NCI-H524 treated with DMSO at 0.1 percent for 48 hours (cell line): ENCODE results near the gene SETD2.
"Not testable (repeated sequence)": the region's sequence is repeated elsewhere in the genome, so short reads cannot be mapped to it uniquely, and the experiment has no call there.

ENCODE experiments used
- DNase-seq: peaks from one replicate; lab custom pipeline; 2025; lab: John Stamatoyannopoulos, UW

Gene SETD2, protein sequence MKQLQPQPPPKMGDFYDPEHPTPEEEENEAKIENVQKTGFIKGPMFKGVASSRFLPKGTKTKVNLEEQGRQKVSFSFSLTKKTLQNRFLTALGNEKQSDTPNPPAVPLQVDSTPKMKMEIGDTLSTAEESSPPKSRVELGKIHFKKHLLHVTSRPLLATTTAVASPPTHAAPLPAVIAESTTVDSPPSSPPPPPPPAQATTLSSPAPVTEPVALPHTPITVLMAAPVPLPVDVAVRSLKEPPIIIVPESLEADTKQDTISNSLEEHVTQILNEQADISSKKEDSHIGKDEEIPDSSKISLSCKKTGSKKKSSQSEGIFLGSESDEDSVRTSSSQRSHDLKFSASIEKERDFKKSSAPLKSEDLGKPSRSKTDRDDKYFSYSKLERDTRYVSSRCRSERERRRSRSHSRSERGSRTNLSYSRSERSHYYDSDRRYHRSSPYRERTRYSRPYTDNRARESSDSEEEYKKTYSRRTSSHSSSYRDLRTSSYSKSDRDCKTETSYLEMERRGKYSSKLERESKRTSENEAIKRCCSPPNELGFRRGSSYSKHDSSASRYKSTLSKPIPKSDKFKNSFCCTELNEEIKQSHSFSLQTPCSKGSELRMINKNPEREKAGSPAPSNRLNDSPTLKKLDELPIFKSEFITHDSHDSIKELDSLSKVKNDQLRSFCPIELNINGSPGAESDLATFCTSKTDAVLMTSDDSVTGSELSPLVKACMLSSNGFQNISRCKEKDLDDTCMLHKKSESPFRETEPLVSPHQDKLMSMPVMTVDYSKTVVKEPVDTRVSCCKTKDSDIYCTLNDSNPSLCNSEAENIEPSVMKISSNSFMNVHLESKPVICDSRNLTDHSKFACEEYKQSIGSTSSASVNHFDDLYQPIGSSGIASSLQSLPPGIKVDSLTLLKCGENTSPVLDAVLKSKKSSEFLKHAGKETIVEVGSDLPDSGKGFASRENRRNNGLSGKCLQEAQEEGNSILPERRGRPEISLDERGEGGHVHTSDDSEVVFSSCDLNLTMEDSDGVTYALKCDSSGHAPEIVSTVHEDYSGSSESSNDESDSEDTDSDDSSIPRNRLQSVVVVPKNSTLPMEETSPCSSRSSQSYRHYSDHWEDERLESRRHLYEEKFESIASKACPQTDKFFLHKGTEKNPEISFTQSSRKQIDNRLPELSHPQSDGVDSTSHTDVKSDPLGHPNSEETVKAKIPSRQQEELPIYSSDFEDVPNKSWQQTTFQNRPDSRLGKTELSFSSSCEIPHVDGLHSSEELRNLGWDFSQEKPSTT (N-terminal part only)

DNA sequence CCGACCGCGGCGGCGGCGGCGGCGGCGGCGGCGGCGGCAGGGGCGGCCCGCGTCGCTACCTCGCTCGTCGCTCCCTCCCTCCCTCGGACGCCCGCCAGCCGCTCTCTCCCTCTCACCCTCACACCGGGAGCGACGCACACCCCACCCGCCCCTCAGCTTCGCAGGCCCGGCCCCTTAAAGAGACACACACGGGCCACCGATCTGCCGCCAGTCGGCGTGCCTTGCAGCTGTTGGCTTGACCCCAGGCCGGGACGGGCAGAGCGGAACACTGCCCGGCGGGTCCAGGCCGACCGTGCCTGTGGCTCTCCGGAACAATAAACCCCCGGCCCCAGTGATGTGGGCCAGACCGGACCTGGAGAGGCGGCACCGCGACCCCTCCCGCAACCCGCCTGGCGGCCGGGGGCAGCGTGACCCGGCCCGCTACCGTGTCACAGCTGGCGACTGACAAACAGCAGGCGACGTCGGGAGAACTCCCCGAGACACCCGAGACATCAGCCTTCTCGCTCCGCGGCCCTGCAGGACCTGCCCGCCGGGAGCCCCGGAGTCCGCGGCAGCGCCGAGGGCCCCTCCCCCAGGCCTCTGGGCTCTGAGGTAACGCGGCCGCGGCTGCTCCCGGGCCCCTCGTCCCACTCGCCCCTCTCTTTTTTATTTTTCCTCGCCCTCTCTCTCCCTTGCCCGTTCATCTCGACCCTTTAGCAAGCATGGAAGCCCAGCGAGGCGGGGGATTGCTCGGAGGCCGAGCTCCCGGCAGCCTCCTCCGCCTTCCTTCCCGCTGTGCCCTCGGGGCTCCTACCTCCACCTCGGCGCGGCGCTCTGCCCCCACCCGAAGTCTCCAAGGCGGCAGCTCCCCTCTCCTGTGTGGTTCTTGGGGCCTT, at the start of gene SETD2:
Gene SETD2, minus strand, starts transcription at position 107 of the 875 bp plus-strand sequence. CDS start 189 bp downstream, outside the sequence.
- DNase-seq = peak; percentile 37

DNA sequence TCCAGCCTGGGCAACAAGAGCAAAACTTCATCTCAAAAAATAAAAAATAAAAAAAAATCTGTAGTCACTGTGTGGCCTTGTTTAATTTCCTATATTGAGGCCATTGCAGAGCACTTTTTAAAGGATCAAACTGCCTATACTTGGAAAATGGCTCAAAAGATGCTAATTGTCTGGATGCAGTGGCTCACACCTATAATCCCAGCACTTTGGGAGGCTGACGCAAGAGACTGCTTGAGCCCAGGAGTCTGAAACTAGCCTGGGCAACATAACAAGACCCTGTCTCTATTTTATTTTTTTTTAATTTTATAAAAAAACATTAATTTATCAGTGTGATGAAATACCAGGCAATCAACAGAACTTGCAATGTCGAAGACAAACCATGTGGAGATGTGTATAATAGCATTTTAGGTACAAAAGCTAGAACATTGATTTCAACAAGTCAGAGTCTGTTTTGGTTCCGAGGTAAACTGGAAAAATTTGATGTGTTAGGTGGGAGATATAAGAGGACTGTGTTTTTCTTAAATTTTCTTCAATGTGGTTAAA, 47.0 kb upstream of the SETD2 start:
- no peak for DNase-seq

DNA sequence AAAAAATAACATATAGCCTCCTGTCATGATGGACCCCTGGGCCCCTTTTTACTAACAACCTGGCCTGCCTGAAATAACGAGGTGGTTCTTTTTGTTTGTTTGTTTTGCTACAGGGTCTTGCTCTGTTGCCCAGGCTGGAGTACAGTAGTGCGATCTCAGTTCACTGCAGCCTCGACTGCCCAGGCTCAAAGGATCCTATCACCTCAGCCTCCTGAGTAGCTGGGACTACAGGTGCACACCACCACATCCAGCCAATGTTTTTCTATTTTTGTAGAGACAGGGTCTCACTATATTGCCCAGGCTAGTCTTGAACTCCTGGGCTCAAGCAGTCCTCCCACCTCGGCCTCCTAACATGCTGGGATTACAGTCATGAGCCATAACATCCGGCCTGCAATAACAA, 42.1 kb upstream of the SETD2 start:
- DNase-seq = not testable (repeated sequence)

DNA sequence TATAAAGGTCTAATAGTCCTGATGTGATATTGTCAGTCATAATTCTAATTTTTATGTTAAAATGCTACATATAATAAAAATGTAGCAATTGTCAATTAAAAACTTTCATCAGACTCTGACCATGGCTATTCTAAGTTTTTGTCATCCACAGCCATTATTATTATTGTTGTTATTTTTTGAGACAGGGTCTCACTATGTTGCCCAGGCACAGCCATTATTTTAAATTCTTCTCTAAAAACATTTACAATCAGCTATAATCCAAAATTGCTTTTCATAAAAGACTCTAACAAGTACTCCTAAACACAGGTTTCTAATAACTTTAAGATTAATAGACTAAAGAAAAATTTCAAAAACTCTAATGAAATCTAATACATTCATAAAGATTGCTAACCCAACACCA, 41.0 kb upstream of the SETD2 start:
- no peak for DNase-seq

DNA sequence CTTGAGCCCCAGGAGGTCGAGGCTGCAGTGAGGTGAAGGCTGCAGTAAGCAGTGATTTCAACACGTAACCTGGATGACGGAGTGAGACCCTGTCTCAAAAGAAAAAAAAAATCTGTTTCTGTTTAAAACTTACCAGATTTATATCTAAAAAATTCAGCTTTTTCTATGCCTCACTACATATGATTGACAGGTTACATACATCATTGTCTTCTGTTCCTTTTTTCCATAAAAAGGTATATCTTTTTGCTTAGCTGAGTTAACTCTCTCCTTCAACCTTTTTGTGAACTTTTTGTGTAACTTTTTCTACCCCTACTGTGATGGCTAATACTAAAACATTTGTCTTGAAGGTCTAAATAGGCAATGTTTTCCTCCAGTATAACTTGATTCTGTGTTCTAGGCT, 38.6 kb upstream of the SETD2 start:
- no peak for DNase-seq

DNA sequence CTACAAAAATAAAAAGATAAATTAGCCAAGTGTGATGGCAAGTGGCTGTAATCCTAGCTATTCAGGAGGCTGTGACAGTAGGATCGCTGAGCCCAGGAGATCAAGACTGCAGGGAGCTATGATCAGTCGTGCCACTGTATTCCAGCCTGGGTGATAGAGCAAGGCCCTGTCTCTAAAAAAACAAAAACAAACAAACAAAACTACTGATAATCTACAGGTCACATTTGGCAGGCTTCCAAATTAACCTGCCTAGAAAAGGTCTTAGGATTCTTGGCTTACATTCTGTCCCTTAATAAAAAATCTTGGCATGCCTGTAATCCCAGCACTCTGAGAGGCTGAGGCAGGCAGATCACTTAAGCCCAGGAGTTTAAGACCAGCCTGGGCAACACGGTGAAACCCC, 33.4 kb upstream of the SETD2 start:
- no peak for DNase-seq

DNA sequence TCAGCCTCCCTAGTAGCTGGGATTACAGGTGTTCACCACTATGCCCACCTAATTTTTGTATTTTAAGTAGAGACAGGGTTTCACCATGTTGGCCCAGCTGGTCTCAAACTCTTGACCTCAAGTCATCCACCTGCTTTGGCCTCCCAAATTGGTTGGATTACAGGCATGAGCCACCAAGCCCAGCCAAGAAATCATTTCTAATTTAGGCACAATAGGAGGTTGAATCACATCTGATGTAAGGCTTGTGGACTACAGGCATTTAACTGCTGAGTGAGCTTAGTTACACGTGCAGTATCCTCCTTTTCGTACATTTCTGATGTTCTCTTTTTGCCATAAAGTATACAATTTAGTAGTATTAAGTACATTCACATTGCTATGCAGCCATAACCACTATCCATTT, 31.1 kb upstream of the SETD2 start:
- no peak for DNase-seq

DNA sequence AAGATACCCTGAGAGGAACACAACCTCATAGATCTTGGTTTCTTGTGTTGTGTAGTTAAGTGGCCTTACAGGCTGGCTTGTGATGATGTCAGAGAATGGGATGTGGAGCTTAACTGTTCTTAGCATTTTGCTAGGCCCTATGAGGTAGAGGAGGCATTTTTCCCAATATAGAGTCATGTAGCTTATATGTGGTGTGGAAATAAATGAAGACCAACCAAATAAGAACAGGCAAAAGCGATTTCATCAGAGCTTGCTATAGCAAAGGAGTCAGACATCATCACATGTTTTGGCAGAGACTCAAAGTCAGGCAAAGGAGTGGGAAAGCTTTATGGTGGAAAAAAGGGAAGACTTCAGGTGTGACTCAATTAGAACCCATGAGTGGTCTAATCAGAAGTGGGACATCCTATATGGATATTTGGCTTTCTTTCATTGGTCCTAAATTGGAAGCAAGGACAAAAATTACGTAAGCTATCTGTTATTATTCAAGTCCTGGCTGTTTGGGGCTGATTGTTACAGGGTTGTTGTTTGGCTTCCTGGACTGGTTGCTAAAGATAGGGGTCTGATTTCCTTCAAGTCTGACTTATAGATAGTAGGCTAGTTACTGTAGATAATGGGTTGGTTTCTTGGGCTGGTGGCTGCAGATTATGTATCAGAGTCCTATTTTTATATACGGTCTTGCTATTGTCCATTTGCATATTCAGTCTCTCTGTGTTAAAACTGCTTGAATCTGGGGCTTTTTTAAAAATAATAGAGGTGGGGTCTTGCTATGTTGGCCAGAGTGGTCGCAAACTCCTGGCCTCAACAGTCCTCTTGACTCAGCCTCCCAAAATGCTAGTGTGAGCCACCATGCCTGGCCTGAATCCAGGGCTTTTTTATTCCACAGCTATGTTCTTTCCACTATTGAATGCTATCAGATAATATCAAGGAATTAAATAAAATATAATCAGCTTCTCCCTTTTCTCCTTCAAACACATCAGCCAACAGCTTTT, 30.3 kb upstream of the SETD2 start:
- DNase-seq = no peak

DNA sequence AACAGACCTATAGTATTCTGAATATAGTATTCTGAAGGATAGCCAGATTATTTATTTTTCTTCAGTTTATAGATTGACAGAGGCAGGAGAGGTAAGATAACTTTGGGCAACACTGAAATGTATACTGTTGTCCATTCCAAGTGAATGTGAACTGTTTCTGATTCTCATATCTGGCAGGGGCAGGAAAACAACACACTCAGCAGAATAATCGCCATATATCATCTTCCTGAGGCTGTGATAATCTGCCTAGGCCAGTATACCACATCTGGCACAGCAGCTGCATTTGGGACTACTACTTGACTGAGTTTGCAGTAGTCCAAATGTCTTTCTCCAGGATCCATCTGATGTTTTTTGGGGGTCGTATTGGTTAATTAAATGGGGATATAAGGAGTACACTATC, 22.4 kb upstream of the SETD2 start:
- DNase-seq = no peak

DNA sequence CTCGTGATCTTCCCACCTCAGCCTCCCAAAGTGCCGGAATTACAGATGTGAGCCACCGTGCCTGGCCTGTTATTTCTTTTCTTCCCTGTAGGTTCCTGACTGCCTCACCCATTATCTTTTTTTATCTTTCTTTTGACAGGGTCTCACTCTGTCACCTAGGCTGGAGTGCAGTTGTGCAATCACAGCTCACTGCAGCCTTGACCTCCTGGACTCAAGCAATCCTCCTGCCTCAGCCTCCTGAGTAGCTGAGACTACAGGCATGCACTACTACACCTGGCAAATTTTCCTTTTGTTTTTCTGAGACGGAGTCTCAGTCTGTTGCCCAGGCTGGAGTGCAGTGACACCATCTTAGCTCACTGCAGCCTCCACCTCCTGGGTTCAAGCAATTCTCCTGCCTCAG, 17.8 kb upstream of the SETD2 start:
- not testable (repeated sequence) for DNase-seq

DNA sequence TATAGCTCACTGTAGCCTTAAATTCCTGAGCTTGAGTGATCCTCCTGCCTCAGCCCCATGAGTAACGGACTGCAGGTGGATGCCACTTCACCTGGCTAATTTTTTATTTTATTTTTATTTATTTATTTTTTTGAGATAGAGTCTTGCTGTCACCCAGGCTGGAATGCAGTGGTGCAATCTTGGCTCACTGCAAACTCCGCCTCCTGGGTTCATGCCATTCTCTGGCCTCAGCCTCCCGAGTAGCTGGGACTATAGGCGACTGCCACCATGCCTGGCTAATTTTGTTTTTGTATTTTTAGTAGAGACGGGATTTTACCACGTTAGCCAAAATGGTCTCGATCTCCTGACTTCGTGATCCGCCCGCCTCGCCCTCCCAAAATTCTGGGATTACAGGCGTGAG, 16.1 kb upstream of the SETD2 start:
- not testable (repeated sequence) for DNase-seq

DNA sequence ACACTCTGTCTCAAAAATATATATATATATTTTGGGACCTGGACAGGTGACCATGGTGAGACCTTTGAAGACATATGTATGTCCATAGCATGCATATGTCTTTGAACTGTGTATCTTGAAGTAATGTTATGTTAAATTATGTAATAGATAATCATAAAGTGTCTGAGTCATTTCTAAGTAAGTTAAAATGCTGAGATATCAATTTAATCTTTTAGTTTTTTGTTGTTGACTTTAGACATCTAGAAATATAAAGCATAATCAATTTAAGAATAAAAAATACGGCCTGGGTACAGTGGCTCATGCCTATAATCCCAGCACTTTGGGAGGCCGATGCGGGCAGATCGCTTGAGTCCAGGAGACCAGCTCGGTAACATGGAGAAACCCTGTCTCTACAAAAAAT, 12.7 kb upstream of the SETD2 start:
- no peak for DNase-seq

DNA sequence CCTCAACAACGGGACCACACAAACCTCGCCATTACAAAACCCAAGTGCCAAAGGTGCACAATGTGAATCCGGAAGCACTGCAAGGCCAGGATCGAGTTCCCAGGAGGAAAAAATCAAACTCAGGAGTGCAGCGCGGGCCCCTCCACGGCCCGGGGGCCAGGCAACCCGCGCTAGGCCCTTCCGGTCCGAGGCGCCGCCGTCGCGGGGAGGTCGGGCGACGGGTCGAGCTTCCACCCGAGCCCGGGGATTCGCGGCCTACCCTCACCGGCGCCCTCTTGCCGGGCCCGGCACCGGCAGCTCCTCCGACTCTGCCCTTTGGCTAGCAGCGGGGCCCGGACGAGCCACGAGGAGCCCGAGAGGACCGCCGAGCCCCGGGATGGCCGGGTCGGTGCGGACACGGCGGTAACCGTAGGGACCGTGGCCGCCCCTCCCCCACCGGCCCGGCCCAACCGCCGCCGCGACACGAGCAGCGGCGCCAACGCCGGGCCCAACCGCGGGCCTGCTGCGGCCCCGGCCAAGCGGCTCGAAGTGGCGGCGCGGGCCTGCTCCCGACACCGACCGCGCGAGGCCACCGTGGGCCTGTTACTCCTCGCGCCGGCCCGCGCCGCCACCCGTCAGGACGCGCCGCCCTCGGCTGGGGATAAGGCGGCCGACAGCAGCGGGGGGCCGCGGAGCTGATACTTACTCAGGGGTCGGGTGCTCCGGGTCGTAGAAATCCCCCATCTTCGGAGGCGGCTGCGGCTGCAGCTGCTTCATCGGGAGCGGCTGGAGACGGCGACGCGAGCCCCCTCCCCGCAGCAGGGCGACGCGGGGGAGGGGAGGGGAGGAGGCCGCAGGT, 525 bp downstream of the SETD2 start:
- DNase-seq = no peak

DNA sequence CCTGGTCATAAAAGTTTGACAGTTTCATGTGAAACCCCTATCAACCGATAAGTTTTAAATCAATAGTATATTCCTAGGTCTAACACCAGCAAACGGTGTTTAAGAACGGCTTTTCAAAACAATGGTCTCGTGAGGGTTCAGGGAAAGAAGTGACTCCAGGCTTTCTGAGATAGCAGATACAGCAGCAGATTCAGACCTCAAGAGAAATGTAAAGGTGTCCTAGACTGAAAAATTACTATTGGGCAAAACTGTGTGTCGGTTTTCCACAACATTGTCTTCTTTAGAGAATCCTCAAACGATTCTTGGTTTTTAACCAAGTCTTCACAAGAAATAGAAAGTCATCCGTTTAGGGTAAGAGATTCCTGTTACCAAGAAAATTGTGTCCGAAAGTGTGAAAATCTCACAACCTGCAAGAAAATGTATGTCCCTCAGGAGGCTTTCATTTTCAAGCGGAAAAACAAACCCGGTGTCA, 1.2 kb downstream of the SETD2 start:
- DNase-seq = no peak

DNA sequence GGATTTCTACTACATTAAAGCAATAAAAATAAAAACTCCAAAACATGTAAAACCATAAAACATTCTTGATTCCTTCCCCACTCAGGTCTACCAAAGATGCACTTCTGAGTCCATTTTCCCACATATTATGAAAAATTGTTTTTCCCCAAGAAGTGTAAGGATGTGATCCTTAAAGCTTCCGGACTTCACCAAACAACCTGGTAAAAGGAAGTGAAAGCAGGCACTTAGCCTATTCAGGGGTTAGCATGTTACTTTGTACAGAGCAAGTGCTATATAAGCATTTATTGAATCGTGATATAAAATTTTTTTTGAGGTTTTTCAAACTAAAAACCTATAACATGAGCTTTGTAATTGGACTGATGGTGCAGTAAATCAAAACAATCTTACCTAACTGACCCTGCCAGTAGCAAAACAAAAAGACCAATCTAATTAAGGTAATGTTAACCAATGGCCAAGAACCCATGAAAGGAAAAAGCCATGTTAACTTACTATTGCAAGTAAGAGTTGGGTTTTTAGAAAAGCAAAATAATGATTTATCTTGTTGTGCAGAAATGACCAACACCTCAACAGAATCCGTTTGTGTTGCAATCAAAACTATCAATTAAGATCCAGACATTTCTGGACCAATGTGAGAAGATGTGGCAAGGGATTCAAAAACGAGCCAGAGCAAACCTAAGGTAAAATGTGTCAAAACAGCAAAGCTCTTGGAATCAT, 1.8 kb downstream of the SETD2 start:
- no peak for DNase-seq

DNA sequence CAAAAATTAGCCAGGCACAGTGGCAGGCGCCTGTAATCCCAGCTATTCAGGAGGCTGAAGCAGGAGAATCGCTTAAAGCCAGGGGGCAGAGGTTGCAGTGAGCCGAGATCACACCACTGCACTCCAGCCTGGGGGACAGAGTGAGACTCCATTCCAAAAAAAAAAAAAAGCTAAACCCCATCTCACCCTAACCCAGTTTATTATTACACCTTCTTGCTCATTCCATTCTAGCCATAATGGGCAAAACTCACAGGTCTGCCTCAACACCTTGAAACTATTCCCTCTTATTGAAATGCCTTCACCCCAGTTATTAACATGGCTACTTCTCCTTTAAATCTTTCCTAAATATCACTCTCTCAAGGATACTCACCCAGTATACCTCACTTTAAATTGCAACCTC, 4.1 kb downstream of the SETD2 start:
- no peak for DNase-seq

DNA sequence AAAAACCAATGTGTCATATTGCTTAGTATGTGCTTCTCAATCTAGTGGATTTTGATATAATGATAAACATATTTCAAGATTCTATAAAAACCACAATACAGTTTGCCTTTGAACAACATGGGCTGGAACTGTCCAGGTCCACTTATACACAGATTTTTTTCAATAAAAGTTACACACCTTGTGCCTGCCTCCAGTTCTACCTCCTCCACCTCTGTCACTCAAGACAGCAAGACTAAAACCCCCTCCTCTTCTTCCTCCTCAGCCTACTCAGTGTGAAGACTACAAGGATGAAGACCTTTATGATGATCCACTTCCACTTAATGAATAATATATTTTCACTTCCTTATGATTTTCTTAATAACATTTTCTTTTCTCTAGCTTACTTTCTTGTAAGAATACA, 5.7 kb downstream of the SETD2 start:
- no peak for DNase-seq

DNA sequence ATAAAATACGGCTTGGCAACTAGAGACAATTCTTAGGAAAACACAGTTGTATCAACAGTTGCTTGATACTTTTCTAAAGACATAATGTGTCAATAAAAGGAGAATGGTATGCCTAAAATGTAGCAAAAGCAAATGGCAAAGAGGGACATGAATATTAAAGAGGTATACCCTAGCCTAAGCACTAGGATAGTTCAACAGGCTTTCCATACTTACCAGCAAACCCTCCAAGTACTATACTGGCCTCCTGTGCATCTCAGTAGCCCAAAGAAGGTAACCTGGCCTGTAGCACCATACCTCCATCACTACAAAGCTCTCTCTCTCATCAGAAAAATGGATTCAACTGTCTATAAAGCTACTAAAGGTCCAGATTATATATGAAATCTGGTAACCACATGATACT, 7.5 kb downstream of the SETD2 start:
- no peak for DNase-seq
